ENCODE results near the gene PDE2A. TPM values are rescaled to one million over a fixed set of nuclear protein-coding genes. Genes with fewer than 3 reads are reported as not detected.

PDE2A gene
- total RNA-seq, 2 experiments from 2014 or later = 4.0 to 4.5 TPM

DNA sequence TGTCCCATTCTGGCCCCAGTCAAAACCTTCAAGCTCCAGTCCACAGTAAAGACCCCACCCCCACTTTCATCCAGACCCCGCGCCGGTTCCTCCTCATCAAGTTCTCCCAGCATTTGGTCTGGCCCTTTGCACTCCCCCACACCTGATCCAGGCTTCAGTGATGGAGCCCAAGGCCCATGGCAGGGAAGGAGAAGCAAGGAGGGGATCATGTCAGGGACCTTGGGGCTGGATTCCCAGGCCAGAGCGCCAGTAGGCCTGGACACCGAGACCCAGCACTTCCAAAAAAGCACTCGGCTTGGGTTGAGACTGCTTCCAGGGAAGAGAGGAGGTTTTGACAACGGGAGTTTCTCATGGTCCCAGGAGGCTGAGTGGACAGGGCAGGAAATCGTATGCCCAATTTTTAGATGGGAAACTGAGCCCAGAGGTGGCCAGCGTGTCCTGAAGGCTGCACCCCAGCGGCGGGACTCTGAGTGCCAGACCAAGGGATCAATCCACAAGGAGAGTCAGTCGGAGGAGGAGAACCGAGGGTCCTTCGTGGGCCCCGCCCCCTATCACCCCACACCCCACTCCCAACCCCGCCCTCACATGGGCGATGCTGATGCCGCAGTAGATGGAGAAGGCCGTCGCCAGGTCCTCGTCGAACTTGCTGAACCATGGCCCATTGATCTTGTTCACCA is 90.5 kb downstream of the PDE2A start:
- Histone ChIP-seq H3K9me3 (ENCODE audit: control insufficient read depth in 1 of 2, insufficient read depth in 1 of 2, low read length in 2 of 2) (no peaks in the 10 kb centered on the region), H3K4me1 (ENCODE audit: insufficient read depth, low read length) (peaks cover 23% of the 10 kb centered on the region), H3K27me3 (ENCODE audit: control insufficient read depth in 1 of 2, insufficient read depth in 2 of 2, low read length in 2 of 2) (peaks cover 2 to 3% of the 10 kb centered on the region in 2 experiments), H3K4me3 (ENCODE audit: low read length) (peak overlapping the region; percentile 58), H3K27ac (ENCODE audit: low read depth in 1 of 2, low read length in 2 of 2) (no peak overlapping the region), H3K36me3 (ENCODE audit: insufficient read depth, low read length) (no peaks in the 10 kb centered on the region)
- ATAC-seq (ENCODE audit: poor library complexity) (no peak), DNase-seq (no peak)
- TF ChIP-seq, protein P1, sequence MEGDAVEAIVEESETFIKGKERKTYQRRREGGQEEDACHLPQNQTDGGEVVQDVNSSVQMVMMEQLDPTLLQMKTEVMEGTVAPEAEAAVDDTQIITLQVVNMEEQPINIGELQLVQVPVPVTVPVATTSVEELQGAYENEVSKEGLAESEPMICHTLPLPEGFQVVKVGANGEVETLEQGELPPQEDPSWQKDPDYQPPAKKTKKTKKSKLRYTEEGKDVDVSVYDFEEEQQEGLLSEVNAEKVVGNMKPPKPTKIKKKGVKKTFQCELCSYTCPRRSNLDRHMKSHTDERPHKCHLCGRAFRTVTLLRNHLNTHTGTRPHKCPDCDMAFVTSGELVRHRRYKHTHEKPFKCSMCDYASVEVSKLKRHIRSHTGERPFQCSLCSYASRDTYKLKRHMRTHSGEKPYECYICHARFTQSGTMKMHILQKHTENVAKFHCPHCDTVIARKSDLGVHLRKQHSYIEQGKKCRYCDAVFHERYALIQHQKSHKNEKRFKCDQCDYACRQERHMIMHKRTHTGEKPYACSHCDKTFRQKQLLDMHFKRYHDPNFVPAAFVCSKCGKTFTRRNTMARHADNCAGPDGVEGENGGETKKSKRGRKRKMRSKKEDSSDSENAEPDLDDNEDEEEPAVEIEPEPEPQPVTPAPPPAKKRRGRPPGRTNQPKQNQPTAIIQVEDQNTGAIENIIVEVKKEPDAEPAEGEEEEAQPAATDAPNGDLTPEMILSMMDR (IDR thresholded peaks at IDR 0.05) = no peak
- Mint-ChIP-seq H3K27me3 (peaks cover 30% of the 10 kb centered on the region), H3K27ac (no peak overlapping the region), H3K36me3 (ENCODE audit: low read depth) (no peaks in the 10 kb centered on the region), H3K4me1 (ENCODE audit: low read depth) (peaks cover 17% of the 10 kb centered on the region), H3K4me3 (peak overlapping the region; percentile 54), H3K9me3 (no peaks in the 10 kb centered on the region)
- CTCF ChIA-PET = no interaction called here
- intact Hi-C loops (cut with DNase I, micrococcal nuclease) = loop anchor here in 1 of 2 experiments (2.0 kb wide), 2 partner anchors 25 to 99 kb away; no protein-coding TSS in a partner anchor
- POLR2A ChIA-PET = no interaction called here

DNA sequence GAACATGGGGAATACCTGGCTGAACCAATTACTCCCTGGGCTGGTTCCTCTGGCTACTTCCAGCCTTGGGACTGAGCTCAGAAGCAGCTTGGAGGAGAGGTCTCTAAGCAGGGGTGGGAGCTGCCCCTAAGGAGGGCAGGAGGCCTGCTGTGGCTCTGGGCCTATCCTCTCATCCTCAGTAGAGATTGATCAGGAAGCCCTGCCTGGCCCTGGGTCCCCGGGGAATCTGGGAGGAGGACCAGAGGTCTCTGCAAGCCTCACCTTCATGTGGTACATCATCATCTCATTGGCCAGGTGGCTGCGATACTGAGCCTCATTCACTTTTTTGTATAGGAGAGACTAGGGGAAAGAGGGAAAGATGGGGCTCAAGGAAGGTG is 91.1 kb downstream of the PDE2A start:
- no peak for ATAC-seq (ENCODE audit: poor library complexity)
- POLR2A ChIA-PET = no interaction called here

DNA sequence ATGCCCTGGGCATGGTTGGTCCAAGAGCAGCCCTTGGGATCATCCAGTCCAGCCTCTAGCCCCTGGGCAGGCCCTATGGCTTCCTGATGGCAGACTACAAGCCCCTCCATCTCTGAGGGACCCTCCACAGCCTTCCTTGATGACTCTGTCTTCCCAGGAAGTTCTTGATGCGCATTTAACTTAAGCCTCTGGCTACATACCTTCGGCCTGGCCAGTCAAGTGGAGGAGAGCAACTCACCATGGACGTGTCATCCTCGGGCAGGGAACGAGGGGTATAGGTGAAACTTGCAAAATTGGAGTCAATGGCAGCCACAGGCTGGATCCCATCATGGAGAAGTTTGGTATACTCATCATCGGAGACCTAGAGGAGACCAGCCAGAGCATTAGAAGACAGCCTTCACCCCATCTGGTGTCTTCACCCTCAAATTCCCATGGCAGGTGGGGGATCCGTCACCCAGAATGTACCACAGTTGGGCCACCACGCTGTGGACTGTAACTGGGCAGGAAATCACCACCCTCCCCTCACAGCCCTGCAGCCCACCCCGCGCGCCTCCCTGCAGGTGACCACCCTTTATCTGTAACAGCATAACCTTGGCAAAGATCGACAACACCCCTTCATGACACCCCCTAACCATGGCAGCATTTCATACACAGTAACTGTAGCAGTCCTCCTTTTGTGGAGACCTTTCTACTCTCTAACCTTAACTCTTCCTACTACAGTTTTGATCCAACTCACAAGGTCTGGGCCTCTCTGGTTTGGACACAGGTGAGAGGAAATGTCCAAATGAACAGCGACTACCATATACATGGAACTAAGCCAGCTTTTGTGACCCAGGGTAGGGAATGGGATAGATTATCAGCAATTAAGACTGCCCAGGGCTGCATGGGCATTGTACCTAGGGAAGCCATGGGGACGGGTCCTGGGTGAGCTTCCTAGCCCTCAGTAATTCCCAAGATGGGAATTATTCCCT is 91.7 kb downstream of the PDE2A start:
- TF ChIP-seq, protein P1 (IDR thresholded peaks at IDR 0.05) = no peak
- ATAC-seq (ENCODE audit: poor library complexity) (no peak), DNase-seq (no peak)
- intact Hi-C loops (cut with DNase I, micrococcal nuclease) = no loop called here
- Mint-ChIP-seq H3K4me1 (ENCODE audit: low read depth) (peaks cover 17% of the 10 kb centered on the region), H3K9me3 (no peaks in the 10 kb centered on the region), H3K27ac (no peak overlapping the region), H3K4me3 (peak overlapping the region; percentile 11), H3K36me3 (ENCODE audit: low read depth) (no peaks in the 10 kb centered on the region), H3K27me3 (peaks cover 17% of the 10 kb centered on the region)
- ChIA-PET POLR2A (no interaction called here), CTCF (no interaction called here)
- no peaks in the 10 kb centered on the region for H3K9me3 ChIP-seq (ENCODE audit: control insufficient read depth in 1 of 2, insufficient read depth in 1 of 2, low read length in 2 of 2)
- no peak overlapping the region for H3K27ac ChIP-seq (ENCODE audit: low read depth in 1 of 2, low read length in 2 of 2)
- H3K36me3 ChIP-seq (ENCODE audit: insufficient read depth, low read length) = no peaks in the 10 kb centered on the region
- H3K4me3 ChIP-seq (ENCODE audit: low read length) = no peak overlapping the region
- peaks cover 23% of the 10 kb centered on the region for H3K4me1 ChIP-seq (ENCODE audit: insufficient read depth, low read length)
- no peaks in the 10 kb centered on the region for H3K27me3 ChIP-seq (ENCODE audit: control insufficient read depth in 1 of 2, insufficient read depth in 2 of 2, low read length in 2 of 2)

More for the DNA sequence above, 91.1 kb downstream of the PDE2A start:
- TF ChIP-seq, protein P1 (IDR thresholded peaks at IDR 0.05) = no peak
- no peak overlapping the region for H3K4me3 ChIP-seq (ENCODE audit: low read length)
- Mint-ChIP-seq H3K27ac (no peak overlapping the region), H3K27me3 (peaks cover 24% of the 10 kb centered on the region), H3K4me3 (peak overlapping the region; percentile 15), H3K4me1 (ENCODE audit: low read depth) (peaks cover 17% of the 10 kb centered on the region), H3K36me3 (ENCODE audit: low read depth) (no peaks in the 10 kb centered on the region), H3K9me3 (no peaks in the 10 kb centered on the region)
- no peak for DNase-seq
- H3K27me3 ChIP-seq (ENCODE audit: control insufficient read depth in 1 of 2, insufficient read depth in 2 of 2, low read length in 2 of 2) = no peaks in the 10 kb centered on the region
- H3K27ac ChIP-seq (ENCODE audit: low read depth in 1 of 2, low read length in 2 of 2) = no peak overlapping the region
- H3K9me3 ChIP-seq (ENCODE audit: control insufficient read depth in 1 of 2, insufficient read depth in 1 of 2, low read length in 2 of 2) = no peaks in the 10 kb centered on the region
- CTCF ChIA-PET = no interaction called here
- intact Hi-C loops (cut with DNase I, micrococcal nuclease) = no loop called here
- peaks cover 23% of the 10 kb centered on the region for H3K4me1 ChIP-seq (ENCODE audit: insufficient read depth, low read length)
- no peaks in the 10 kb centered on the region for H3K36me3 ChIP-seq (ENCODE audit: insufficient read depth, low read length)

All from CD4-positive, alpha-beta T cell (primary cell).